HCT116 (cell line): ENCODE data around the gene ADAMTSL2.

ENCODE experiments used
- CEBPB ChIP-seq: IDR thresholded peaks from 2 replicates; pipeline ENCODE4 v1.6.1; 2012; ENCODE audit warnings: low read depth
- CTCF ChIP-seq, 3 experiments: fragments of 200-600 bp in 1 of 3; sonication (generic) in 1 of 3; IDR thresholded peaks in 2 of 3; conservative IDR thresholded peaks in 1 of 3; 2 replicates each; pipeline ENCODE4 v1.5.1; 2012 to 2017; ENCODE audit warnings: low read depth in 2 of 3, low read length in 2 of 3, antibody characterized with exemption in 1 of 3, borderline replicate concordance in 1 of 3, control low read depth in 1 of 3, mild to moderate bottlenecking in 1 of 3, mixed read lengths in 1 of 3, mixed run types in 1 of 3, moderate library complexity in 1 of 3; ENCODE audit not compliant: insufficient read depth in 1 of 3
- ELF1 ChIP-seq: IDR thresholded peaks from 2 replicates; pipeline ENCODE4 v1.6.1; 2012; ENCODE audit warnings: low read depth, borderline replicate concordance
- EZH2 ChIP-seq: fragments of 200-600 bp; sonication (generic); IDR thresholded peaks from 2 replicates; pipeline ENCODE4 v1.6.1; 2017; ENCODE audit warnings: antibody characterized with exemption, mixed run types
- EZH2phosphoT487 ChIP-seq: fragments of 200-600 bp; IDR thresholded peaks from 2 replicates; pipeline ENCODE4 v1.6.1; 2018; ENCODE audit warnings: antibody characterized with exemption, borderline replicate concordance
- FOSL1 ChIP-seq: IDR thresholded peaks from 2 replicates; pipeline ENCODE4 v1.6.1; 2012; ENCODE audit warnings: low read depth
- JUND ChIP-seq: IDR thresholded peaks from 2 replicates; pipeline ENCODE4 v1.6.1; 2012
- MAX ChIP-seq: IDR thresholded peaks from 2 replicates; pipeline ENCODE4 v1.6.1; 2012
- POLR2A ChIP-seq: IDR thresholded peaks from 2 replicates; pipeline ENCODE4 v1.7.0; 2011; ENCODE audit warnings: borderline replicate concordance; ENCODE audit not compliant: insufficient read depth, insufficient read length; ENCODE audit errors: extremely low read depth
- POLR2AphosphoS5 ChIP-seq: IDR thresholded peaks from 2 replicates; pipeline ENCODE4 v1.6.1; 2011; ENCODE audit warnings: mild to moderate bottlenecking, low read depth, low read length, moderate library complexity
- SP1 ChIP-seq: IDR thresholded peaks from 2 replicates; pipeline ENCODE4 v1.6.1; 2012; ENCODE audit warnings: low read depth
- YY1 ChIP-seq: IDR thresholded peaks from 2 replicates; pipeline ENCODE4 v1.6.1; 2011; ENCODE audit warnings: low read length, low read depth, moderate library complexity, mild to moderate bottlenecking; ENCODE audit not compliant: insufficient replicate concordance; ENCODE audit errors: extremely low read depth

- no peak for TF ChIP-seq SP1
- TF ChIP-seq POLR2A, result no peak
- no peak for TF ChIP-seq EZH2phosphoT487
- TF ChIP-seq POLR2AphosphoS5, result no peak
- no peak for TF ChIP-seq CTCF (IDR thresholded peaks at IDR 0.05 in 2 of 3, conservative IDR thresholded peaks at IDR 0.05 in 1 of 3; ENCODE audit: borderline replicate concordance in 1 of 3, insufficient read depth in 1 of 3, low read depth in 2 of 3, low read length in 2 of 3)
- no peak for TF ChIP-seq FOSL1
- TF ChIP-seq CEBPB, result no peak
- no peak for TF ChIP-seq ELF1
- TF ChIP-seq JUND, result no peak
- TF ChIP-seq MAX, result no peak
- no peak for TF ChIP-seq YY1
- TF ChIP-seq EZH2, result no peak
Measured at GRCh38 chr9:133494636-133495326, 39.7 kb upstream of the ADAMTSL2 start.
